H1 (cell line): ENCODE results near the gene GCHFR.

ENCODE experiments used
- CBX5 ChIP-seq: fragments of 300-800, 300-1000 bp; sonication (generic); IDR thresholded peaks from 2 replicates; pipeline ENCODE4 v1.7.1; 2016; ENCODE audit warnings: antibody characterized with exemption, low read length, low read depth
- CBX8 ChIP-seq: fragments of 300-800, 300-1000 bp; sonication (generic); IDR thresholded peaks from 2 replicates; pipeline ENCODE4 v1.7.1; 2016; ENCODE audit warnings: low read depth, low read length, borderline replicate concordance
- CEBPB ChIP-seq: IDR thresholded peaks from 2 replicates; pipeline ENCODE4 v1.6.1; 2012; ENCODE audit warnings: low read depth, low read length
- CTCF ChIP-seq, 3 experiments: IDR thresholded peaks; 1 replicate in 2 of 3; 2 replicates in 1 of 3; pipeline versions ENCODE4 v1.5.1 to v1.6.1; 2011; ENCODE audit warnings: low read length in 3 of 3, mild to moderate bottlenecking in 3 of 3, inconsistent platforms in 2 of 3, low read depth in 1 of 3, moderate library complexity in 1 of 3; ENCODE audit not compliant: insufficient read depth in 1 of 3; ENCODE audit errors: control extremely low read depth in 1 of 3
- JUND ChIP-seq: IDR thresholded peaks from 2 replicates; pipeline ENCODE4 v1.6.1; 2011; ENCODE audit warnings: mild to moderate bottlenecking, improper control_type of control experiment, low read length
- KDM5A ChIP-seq: fragments of 200-600 bp; IDR thresholded peaks from 2 replicates; pipeline ENCODE4 v1.7.1; 2012; ENCODE audit warnings: mild to moderate bottlenecking, low read length, inconsistent platforms, mixed read lengths
- POLR2A ChIP-seq, 2 experiments: IDR thresholded peaks; 1 replicate in 1 of 2; 2 replicates in 1 of 2; pipeline ENCODE4 v1.6.1; 2011; ENCODE audit warnings: low read depth in 2 of 2, low read length in 2 of 2, mild to moderate bottlenecking in 2 of 2; ENCODE audit errors: control extremely low read depth in 1 of 2
- SIX5 ChIP-seq: IDR thresholded peaks from 2 replicates; pipeline ENCODE4 v1.6.1; 2011; ENCODE audit warnings: mild to moderate bottlenecking, low read depth, low read length
- USF2 ChIP-seq: IDR thresholded peaks from 2 replicates; pipeline ENCODE4 v1.6.1; 2011; ENCODE audit warnings: low read length, improper control_type of control experiment
- YY1 ChIP-seq: IDR thresholded peaks from 2 replicates; pipeline ENCODE4 v1.6.1; 2011; ENCODE audit warnings: low read depth, mild to moderate bottlenecking, low read length

- TF ChIP-seq CTCF (IDR thresholded peaks at IDR 0.05; ENCODE audit: control extremely low read depth in 1 of 3, insufficient read depth in 1 of 3, low read depth in 1 of 3, low read length in 3 of 3) (no peak), KDM5A (no peak), USF2 (no peak), YY1 (no peak), SIX5 (no peak), CEBPB (no peak), CBX5 (no peak), CBX8 (no peak), POLR2A (IDR thresholded peaks at IDR 0.05; ENCODE audit: control extremely low read depth in 1 of 2, low read depth in 2 of 2, low read length in 2 of 2) (no peak), JUND (no peak)
These were observed 708 bp upstream of the GCHFR start for GRCh38 chr15:40762919-40763800.
